ENCODE measurements around the gene KLK12.

KLK12 gene, protein sequence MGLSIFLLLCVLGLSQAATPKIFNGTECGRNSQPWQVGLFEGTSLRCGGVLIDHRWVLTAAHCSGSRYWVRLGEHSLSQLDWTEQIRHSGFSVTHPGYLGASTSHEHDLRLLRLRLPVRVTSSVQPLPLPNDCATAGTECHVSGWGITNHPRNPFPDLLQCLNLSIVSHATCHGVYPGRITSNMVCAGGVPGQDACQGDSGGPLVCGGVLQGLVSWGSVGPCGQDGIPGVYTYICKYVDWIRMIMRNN

DNA sequence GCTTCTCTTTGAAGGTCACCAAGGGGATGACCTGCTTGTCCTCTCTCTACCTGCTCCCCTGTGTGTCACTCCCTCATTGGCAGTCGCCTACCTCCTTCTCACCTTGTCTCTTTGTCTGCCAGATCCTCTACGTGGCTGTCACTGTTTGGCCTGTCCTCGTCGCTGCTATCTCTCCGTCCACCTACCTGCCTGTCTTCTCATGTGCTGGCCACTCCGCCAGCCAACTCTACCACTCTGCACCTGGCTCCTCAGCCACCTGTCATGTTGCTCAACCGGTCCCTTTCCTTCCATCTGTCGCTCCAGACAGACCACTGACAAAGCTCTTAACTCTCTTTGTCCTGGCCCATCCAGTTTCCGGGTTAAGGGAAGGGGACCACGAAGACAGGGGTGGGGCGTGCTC, at the start of gene KLK12:
Gene KLK12, minus strand, starts transcription at position 299 of the 400 bp plus-strand sequence. CDS start 381 bp downstream, outside the sequence.
- no peak for DNase-seq

DNA sequence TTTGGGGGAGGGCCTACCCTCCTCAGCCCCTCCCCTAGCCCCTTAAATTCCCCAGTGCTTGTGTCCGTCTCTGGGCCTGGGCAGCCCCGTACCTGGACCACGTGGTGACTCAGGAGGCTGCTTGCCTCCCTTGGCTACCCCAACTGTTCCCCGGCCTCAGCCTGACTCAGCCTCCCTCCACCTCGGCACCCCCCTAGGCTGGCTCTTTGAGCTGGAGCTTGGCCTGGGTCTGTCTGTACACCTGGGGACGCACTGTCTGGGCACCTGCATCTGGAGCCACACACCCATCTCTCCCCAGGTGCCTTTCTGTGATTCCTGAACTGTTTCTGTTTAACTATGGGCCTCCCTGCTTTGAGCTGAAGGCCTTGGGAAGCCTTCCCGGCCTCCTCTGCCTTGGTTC, 49.7 kb upstream of the KLK12 start:
- no peak for DNase-seq

DNA sequence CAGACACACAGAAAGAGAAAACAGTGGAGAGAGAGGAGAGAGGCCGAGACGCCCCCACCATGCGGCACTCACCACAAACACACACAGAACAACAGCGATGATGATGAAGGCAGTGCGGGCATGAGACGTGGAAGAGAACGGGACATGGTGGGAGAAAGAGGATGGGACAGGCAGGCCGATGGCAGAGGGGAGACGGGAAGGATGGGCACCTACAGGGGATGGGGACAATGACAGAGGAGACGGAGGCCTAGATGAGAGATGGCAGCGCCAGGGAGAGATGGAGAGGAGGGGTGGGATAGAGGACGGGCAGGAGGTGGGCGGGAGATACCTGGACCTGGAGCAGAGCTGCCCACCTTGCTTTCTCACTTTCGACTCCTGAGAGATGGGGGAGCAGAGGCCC, 49.0 kb upstream of the KLK12 start:
- no peak for DNase-seq

DNA sequence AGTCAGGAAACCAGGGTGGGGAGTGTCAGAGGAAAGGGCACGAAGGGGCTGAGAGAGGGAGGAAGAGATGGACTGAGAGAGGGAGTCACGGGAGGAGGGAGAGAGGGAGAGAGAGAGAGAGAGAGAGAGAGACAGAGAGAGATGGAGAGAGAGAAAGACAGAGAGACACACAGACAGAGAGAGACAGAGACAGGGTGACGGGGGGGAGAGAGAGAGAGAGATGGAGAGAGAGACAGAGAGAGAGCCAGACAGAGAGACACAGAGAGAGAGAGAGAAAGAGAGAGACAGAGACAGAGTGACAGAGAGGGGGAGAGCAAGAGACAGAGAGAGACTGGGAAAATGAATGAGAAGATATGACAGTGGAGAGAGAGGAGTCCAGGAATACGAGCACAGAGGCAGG, 48.4 kb upstream of the KLK12 start:
- no peak for DNase-seq

DNA sequence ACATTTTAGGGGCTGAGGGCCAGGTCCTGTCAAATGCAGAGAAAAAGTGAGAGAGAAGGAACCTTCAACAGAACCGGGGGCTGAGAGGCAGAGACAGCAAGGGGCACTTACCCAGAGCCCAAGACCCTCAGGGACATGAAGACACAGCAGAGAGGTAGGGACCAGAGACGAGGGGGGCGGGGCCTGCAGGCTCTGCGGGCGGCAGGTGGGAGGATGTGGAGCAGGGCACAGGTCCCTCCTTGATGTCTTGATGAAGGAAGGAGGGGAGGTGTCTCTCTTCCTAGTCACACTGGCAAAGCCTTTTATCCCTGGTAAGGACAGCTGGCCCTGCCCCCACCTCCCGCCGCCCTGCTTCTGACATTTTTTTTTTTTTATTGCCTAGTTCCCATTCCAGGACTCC, 47.8 kb upstream of the KLK12 start, which contains the start of gene KLK14:
Gene KLK14, minus strand, starts transcription at position 277 of the 400 bp plus-strand sequence. Its CDS starts 273 bp downstream, at position 4.
- no peak for DNase-seq

DNA sequence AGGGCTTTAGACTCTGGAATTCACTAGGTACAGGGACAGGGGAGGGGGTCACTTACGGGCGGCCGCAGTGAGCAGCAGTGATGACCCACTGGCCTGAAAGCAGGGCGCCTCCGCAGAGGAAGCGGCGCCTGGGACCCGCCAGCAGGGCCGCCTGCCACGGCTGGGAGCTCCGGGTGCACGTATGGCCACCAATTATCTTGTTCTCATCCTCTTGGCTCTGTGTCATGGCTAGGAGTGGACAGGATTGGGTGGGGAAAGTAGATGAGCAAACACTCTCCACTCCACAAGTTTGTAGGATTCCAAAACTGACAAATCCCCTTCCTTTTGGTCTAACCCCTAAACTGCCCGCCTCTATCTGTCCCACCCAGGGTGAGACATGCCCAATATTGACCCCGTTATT, 46.7 kb upstream of the KLK12 start:
- no peak for DNase-seq

DNA sequence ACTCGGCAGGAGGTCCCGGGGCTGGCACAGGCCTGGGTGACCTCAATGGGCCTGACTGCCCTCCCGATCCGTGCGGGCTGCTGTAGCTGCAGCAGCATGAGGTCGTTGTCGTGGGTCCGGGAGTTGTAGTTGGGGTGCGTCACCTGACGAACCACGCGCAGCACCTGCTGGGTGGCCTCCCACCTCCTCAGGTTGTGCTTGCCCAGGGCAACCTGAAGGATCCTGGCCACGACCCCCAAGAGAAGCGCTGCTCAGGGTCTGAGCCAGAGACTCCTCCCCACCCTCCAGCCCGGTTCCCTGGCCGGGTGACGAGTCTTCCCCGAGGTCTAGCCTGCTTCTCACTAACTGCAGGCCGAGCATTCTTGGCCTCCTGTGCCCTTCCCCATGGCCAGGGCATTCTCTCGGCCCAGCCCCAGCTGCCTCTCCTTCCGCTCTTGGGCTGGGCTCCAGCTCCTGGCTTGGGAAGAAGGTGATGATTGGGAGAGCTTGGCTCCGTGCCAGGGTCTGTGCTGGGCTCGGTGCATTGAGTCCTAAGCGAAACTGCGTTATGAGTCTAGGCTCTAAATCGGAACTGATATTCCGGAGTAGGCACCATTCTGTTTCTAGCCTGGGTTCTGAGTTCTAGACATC, 44.8 kb upstream of the KLK12 start:
- DNase-seq = no peak

DNA sequence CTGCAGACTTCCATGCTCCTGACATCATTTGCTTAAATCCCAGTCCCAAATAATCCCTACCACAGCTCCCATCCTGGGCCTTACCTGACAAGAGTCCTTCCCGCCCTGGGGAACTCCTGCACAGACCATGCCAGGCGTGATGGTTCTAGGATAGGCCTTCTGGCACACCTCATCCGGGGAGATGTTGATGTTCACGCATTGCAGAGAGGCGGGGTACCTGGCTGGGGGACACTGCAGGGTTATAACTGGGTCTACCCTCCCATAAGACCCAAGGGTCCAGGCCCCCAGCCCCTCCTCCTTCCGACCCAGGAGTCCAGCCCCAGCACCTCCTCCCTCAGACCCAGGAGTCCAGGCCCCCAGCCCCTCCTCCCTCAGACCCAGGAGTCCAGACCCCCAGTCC, 43.9 kb upstream of the KLK12 start:
- no peak for DNase-seq

DNA sequence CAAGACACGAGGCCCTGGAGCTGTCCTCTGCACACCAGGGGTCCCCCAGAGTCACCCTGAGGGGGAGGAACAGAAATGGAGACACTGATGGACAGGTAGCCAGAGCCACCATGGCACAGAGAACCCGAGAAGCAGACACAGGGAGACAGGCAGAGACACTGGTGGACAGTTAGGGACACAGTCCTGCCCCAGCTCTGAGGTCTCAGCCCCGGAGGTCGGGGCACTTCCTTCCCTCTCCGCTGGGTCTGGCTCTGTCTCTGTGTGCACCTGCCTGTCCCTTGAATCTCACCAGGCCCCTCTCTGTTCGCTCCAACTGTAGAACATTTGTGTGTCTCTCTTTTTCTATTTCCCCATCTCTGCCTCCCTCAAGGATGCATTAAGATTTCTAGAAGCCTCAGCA, 43.3 kb upstream of the KLK12 start:
- no peak for DNase-seq

DNA sequence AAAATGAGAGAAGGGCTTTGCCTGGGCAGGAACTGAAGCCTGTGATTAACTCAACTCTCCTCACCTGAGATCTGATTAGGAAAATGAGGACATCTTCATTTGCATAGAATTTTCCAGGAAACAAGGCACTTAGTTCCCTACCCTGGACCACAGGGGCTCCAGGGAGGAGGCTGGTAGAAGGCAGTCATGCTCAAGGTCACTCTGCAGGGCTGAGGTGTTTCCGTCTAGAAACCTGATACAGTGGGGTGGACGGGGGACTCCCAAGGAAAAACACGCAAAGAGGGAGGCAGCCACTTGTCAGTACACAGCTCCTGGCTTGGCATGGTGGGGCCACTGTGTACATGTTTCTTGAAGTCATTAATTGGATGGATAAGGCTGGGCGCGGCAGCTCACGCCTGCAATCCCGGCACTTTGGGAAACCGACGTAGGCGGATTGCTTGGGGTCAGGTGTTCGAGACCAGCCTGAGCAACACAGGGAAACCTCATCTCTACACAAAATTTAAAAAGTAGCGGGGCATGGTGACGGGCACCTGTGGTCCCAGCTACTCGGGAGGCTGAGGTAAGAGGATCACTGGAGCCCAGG, 41.9 kb upstream of the KLK12 start:
- no peak for DNase-seq

DNA sequence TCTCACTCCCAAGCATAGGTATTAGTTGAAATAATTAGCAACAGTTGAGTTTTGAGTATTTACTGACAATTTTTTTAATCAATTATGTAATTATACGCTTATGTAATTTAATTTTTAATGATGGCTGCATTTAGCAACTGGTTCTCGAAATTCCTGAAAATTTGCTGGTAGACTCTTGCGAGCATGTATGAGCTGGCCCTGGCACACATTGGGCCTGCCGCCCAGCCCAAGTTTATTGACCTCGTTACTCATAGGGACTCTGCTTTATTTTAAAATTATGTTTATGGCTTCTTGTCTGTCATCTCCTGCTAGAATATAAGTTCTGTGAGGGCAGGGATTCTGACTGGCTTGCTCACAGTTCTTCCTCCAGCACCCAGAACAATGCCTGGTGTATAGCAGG, 41.2 kb upstream of the KLK12 start:
- DNase-seq = no peak

DNA sequence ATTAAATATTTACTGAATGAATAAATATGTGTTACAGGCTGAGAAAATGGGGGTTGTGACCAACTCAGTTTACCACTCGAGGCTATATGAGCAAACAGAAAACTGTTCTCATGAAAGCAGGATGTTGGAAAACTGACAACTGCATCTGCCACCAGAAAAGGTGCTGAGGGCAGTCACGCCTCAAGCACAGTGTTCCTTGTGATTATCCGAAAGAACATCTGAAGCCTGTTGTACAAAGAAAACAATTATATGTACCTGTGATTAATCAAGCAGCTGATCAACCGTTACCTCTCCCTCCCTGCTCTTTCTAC, 36.2 kb upstream of the KLK12 start:
- no peak for DNase-seq

DNA sequence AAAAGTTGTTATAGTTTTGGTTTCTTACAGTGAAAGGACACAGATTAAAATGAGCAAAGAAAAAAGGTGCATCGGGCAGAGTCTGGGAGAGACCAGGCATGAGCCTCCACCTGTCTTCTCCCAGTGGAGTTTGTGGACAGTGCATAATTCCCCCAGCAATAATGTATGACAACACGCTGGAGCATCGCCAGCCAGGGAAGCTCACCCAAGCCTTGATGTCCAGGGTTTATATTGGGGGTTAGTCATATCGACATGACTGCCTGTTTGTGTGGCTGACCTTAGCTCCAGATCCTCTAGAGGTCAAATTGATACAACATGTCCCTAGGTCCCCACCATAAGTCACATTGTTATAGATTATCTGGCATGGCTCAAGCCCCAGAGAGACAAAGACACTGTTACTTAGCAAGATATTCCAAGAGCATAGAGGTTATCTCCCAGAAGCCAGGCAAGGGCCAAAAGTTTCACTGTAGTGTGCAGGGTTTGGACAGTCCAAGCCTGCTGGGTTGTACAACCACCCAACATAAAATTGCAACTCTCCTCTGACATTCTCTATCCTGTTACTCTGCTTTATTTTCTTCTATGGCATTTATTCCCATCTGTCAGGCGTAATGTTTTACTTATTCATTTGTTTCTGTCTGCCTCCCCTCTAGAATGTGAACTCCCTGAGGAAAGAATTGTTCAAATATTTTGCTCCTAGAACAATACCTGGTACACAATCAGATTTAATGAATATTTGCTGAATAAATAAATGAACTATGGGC, 35.7 kb upstream of the KLK12 start:
- no peak for DNase-seq

DNA sequence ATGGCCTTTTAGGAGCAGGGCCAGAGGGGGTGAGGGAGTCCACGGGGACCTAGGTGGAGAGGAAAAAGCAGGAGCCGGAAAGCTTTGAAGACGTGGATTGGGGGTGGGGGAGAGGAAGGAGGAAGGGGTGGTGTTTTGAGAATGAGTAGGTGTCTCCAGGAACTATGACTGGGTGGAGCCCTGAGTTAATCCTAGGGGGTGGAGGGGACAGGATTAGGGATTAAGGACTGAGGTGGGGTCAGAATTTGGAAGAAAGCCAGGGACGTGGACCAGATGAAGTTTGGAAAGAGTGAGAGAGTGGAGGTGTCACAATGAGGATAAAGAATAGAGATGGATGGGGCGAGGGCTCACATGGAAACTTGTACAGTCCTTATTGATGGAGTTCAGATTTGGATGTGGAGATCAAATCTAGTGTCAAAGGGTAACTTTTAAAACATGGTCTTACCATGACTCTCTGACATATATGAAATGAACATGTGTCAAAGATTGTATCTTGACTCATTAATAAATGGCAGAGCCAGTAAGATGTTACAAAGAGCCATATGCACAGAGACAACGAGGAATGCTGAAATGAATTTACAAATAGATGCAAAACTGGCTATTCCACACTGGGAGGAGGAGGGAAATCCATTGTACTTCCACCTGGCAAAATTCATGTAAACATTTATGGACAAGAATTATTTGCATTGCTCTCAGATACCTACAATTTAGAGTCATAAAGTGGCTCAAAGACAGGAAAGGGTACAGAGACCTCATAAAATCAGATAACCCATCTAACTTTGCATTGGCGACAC, 31.8 kb upstream of the KLK12 start:
- no peak for DNase-seq

DNA sequence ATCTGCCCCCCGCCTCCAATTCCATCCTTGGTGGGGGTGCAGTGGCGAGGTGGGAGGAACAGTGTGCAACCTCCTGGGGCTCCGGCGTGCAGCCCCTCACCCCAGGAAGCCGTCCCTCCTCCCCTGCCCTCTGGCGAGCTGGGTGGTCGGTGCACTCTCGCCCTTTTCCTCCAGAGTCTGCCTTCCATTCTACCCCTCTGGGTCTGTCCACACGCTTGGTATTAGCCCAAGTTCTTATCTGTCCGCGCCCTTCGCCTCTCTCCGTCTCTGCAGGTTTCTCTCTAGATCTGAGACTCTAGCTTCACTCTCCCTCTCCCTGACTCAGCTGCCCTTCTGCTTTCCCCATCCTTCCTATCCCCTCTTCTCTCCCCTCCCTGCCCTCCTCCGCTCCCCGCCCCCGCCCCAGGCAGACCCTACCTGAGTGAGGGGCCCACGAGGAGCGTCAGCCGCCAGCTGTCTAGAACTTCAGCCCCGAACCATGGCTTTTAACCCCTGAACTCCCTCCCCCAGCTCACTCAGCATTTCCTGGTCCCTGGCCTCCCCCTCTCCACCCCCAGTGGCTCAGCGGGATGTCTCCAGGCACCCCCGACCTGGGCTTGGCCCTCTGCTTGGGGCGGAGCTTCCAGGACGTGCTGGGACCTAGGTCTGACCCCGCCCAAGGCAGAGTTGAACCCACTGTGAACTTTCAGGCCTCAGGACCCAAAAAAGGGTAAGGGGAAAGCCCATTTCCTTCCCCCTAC, 30.6 kb upstream of the KLK12 start:
- DNase-seq = no peak

DNA sequence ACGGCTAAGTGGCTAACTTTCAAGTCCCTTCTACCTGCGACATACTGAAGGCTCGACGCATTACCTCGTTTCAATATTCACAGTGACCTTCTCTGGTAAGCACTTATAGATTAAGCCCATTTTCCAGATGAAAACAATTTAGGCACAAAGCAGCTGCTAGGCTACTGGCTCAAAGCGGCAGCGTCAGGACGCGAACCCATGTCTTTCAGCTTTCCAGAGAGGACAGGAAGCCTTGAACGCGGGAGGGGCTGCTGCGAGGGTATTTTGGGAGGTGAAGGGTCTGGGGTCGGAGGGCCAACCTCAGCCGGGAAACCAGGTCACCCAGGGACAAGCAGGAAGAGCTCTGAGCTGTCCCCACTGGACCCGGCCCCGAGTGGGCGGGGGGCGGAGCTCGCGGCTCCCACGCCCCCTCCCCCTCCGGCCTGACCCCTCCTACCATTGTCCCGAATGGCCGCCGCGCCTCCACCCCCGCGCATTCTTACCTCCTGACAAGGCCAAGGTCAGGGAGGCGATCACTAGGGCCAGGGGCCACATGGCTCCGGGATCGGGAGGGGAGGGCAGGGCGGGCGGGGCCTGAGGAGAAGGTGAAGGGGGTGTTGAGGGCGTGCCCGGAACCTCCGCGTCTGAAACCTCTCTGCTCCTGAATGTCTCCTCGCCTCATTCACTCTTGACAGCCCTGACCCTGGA, 29.9 kb upstream of the KLK12 start, which contains the start of gene KLK13:
Gene KLK13, minus strand, starts transcription at position 559 of the 687 bp plus-strand sequence. Its CDS starts 25 bp downstream, at position 534.
- no peak for DNase-seq

DNA sequence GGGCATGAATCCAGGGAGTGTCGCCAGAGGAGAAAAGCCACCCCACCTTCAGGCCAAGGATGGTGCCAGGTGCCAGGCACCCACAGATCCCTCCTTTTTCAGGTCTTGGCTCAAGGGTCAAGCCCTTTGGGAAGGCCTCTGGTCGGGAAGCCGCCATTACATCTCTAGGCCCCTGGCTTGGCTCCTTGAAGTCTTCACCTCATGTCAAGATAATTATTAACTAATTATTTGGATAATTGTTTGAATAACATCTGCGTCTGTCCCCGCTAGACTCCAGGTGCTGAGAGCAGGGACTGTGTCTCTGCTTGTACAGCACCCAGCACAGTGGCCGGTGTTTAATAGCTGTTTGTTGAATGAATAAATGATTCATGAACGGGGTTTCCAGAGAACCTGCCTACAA, 28.9 kb upstream of the KLK12 start:
- DNase-seq = no peak

DNA sequence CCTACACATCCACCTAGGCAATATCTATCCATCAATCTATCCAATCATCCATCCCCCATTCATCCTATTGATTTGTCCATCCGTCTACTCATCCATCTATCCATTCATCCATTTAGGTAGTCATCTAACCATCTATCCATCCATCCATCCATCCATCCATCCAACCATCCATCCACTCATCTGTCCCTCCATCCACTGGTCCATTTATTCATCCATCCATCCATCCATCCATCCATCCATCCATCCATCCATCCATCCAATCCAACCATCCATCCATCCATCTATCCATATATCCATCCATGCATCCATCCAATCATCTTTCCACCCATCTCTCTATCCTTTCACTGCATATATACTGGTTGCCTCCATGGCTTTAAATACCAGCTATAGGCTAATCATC, 26.2 kb upstream of the KLK12 start:
- DNase-seq = no peak

DNA sequence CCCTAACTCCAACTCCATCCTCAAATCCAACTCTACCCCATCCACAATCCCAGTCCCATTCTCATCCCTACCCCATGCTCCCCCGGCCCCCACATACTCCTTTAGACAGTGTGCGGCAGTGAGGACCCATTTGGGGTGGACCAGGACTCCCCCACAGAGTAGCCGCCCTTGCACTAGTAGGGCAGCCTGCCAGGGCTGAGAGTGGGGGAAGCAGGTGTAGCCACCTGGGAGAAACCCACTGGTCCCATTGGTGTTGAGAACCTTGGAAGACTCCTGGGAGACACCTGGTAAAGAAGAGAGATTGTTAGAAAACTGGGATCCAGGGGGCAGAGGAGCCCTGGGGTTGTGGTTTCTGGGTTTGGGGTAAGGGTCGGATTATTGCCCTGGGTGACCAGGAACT, 25.5 kb upstream of the KLK12 start:
- DNase-seq = no peak

DNA sequence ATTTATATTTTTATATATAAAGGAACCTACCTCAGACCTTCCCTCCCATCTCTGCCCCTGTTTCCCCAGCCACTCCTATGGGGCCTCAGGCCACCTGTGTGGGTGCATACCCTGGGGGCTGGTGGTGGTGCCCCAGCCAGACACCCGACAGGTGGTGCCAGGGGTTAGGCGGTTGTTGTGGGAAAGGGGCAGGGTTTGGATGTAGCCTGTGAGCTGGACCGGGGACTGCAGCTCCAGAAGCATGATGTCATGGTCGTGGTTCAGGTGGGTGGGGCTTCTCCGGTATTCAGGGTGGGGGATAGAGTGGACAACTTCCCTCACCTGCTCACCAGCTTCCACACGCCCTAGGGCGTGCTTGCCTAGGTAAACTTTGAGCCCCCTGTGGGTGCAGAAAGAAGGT, 24.9 kb upstream of the KLK12 start:
- DNase-seq = no peak

DNA sequence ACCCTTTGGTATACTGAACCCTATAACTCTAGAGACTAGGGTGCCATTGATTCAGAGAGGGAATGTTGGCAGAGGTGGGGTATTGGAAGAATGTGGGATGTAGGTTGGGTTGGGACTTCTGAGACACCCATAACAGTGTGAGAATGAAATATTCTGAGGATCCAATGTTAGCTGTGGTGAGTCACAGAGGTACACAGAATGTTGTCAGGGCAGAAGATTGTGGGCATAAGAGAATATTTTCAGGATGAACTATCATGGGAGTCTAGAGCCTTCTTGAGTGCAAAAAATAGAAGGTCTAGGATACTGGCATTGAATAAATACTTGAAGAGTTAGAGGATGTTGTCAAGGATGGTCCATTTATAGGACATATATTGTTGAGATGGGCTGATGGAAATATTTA, 21.1 kb upstream of the KLK12 start:
- no peak for DNase-seq

DNA sequence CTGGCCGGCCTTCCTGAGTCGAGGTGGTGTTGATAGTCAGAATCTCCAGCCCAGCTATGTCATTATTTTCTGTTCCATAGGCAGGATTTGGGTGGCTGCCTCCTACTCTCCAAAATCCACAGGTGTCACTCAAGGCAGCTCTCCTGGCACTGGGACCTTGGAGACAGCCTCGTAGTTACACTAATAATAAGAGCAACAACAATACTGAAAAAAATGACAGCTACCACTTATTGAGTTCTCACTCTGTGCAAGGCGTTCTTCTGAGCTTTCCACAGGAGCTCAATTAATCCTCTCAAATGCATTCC, 12.2 kb upstream of the KLK12 start:
- DNase-seq = no peak

Measured in activated gamma-delta T cell treated with Interleukin-2 at 50 U/mL for 16 hours (primary cell).